ENCODE measurements around the gene ENTR1.

The ENTR1 gene

DNA sequence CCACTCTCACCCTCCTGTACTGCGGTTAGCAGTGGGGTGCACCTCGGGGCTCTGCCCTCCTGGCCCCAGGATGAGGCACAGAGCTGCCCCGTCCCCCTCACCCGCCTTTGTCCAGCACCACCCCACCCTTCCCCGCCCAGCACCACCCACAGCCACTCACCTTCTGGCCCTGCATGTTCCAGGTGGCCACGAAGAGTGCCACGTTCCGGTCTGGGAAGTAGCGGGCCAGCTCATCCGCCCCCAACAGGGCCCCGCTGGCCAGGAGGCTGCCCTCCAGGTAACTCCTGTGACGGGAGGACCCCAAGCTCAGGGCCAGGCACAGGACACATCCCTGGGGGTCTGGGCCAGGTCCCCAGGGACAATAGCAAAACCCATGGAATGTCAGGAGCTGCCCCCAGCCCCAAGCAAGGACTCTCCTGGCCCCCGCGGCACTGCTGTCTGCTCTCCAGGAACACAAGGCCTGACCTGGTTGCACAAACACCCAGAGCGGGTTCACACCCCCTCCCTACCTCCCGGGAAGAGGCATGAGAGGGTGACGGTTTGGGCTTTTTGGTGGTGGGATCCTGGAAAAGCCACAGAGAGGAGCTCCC, 24.3 kb upstream of the ENTR1 start:
- no peak for DNase-seq (ENCODE audit: extremely low spot score)
- ChIA-PET CTCF (no interaction called here), POLR2A (interaction anchor here (1.1 kb wide), 1 partner anchor 24 kb away, joined by 3 read pairs; the partner anchor contains the start of genes ENTR1 and PMPCA)
- no peak for TF ChIP-seq LEF1 (IDR thresholded peaks at IDR 0.05; ENCODE audit: borderline replicate concordance)
- TF ChIP-seq FOXM1 (IDR thresholded peaks at IDR 0.05; ENCODE audit: borderline replicate concordance): no peak
- no peak for TF ChIP-seq ELF4 (IDR thresholded peaks at IDR 0.05)
- no peak for TF ChIP-seq FOXK2 (IDR thresholded peaks at IDR 0.05)
- TF ChIP-seq SUZ12 (IDR thresholded peaks at IDR 0.05): no peak

GRCh38 chr9:136433849-136434579, 23.6 kb upstream of the ENTR1 start:
- TF ChIP-seq, protein P1, sequence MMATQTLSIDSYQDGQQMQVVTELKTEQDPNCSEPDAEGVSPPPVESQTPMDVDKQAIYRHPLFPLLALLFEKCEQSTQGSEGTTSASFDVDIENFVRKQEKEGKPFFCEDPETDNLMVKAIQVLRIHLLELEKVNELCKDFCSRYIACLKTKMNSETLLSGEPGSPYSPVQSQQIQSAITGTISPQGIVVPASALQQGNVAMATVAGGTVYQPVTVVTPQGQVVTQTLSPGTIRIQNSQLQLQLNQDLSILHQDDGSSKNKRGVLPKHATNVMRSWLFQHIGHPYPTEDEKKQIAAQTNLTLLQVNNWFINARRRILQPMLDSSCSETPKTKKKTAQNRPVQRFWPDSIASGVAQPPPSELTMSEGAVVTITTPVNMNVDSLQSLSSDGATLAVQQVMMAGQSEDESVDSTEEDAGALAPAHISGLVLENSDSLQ (IDR thresholded peaks at IDR 0.05): no peak
- TF ChIP-seq BHLHE40 (IDR thresholded peaks at IDR 0.05; ENCODE audit: borderline replicate concordance): no peak
- TF ChIP-seq FOXK2 (IDR thresholded peaks at IDR 0.05): no peak
- no peak for TF ChIP-seq CTBP1 (IDR thresholded peaks at IDR 0.05; ENCODE audit: borderline replicate concordance)
- TF ChIP-seq FOXM1 (IDR thresholded peaks at IDR 0.05; ENCODE audit: borderline replicate concordance): no peak
- no peak for TF ChIP-seq ARNT (IDR thresholded peaks at IDR 0.05)
- TF ChIP-seq SUZ12 (IDR thresholded peaks at IDR 0.05): no peak
- no peak for TF ChIP-seq FOXA1 (IDR thresholded peaks at IDR 0.05)
- no peak for TF ChIP-seq HDGF (IDR thresholded peaks at IDR 0.05; ENCODE audit: borderline replicate concordance)
- TF ChIP-seq ZNF384 (IDR thresholded peaks at IDR 0.05): no peak
- TF ChIP-seq NFRKB (IDR thresholded peaks at IDR 0.05): no peak
- TF ChIP-seq SP1 (IDR thresholded peaks at IDR 0.05): no peak
- TF ChIP-seq ELF4 (IDR thresholded peaks at IDR 0.05): no peak
- TF ChIP-seq L3MBTL2 (conservative IDR thresholded peaks at IDR 0.05): no peak
- TF ChIP-seq TARDBP (IDR thresholded peaks at IDR 0.05): no peak
- TF ChIP-seq LEF1 (IDR thresholded peaks at IDR 0.05; ENCODE audit: borderline replicate concordance): no peak
- CTCF ChIA-PET: no interaction called here
- no peak for DNase-seq (ENCODE audit: extremely low spot score)
- POLR2A ChIA-PET: no interaction called here

GRCh38 chr9:136433043-136433715, 22.8 kb upstream of the ENTR1 start:
- TF ChIP-seq FOXK2 (IDR thresholded peaks at IDR 0.05) (no peak), CTBP1 (IDR thresholded peaks at IDR 0.05; ENCODE audit: borderline replicate concordance) (no peak), TARDBP (IDR thresholded peaks at IDR 0.05) (no peak), FOXA1 (IDR thresholded peaks at IDR 0.05) (no peak), NFRKB (IDR thresholded peaks at IDR 0.05) (no peak), SUZ12 (IDR thresholded peaks at IDR 0.05) (no peak), L3MBTL2 (conservative IDR thresholded peaks at IDR 0.05) (no peak), BHLHE40 (IDR thresholded peaks at IDR 0.05; ENCODE audit: borderline replicate concordance) (no peak), SP1 (IDR thresholded peaks at IDR 0.05) (no peak), LEF1 (IDR thresholded peaks at IDR 0.05; ENCODE audit: borderline replicate concordance) (no peak), ZNF384 (IDR thresholded peaks at IDR 0.05) (no peak), FOXM1 (IDR thresholded peaks at IDR 0.05; ENCODE audit: borderline replicate concordance) (no peak), ELF4 (IDR thresholded peaks at IDR 0.05) (no peak), HDGF (IDR thresholded peaks at IDR 0.05; ENCODE audit: borderline replicate concordance) (no peak), ARNT (IDR thresholded peaks at IDR 0.05) (no peak)
- TF ChIP-seq, protein P1 (IDR thresholded peaks at IDR 0.05): no peak
- ChIA-PET CTCF (no interaction called here), POLR2A (no interaction called here)
- DNase-seq (ENCODE audit: extremely low spot score): no peak

GRCh38 chr9:136432591-136432990, 22.2 kb upstream of the ENTR1 start:
- TF ChIP-seq FOXM1 (IDR thresholded peaks at IDR 0.05; ENCODE audit: borderline replicate concordance) (no peak), LEF1 (IDR thresholded peaks at IDR 0.05; ENCODE audit: borderline replicate concordance) (no peak), ELF4 (IDR thresholded peaks at IDR 0.05) (no peak)
- DNase-seq (ENCODE audit: extremely low spot score): no peak
- ChIA-PET POLR2A (no interaction called here), CTCF (no interaction called here)

DNA sequence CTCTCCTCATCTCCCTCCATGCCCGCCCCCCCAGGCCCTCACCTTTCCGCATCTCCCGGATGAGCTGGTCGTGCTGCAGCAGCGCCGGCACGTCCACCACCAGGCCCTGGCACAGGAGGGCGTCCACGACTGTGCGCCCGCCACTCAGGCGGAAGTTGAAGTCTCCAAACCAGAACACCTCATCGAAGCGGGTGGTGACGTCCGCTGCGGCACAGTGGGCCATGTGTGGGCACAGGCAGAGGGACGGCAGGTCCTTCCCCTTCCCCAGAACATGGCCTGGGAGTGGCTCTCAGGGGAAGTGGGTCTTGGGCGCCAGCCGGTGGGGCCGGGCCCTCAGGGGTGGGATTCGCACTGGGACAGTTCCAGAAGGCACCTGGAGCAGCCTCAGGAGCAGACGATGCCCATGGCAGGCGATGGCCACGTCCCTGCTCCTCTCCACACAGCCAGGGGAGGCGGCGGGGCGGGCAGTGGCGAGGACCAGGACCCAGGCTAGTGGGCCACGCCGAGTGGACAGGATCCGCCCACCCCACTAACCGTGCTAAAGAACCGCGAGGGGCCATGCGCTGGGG, 21.5 kb upstream of the ENTR1 start:
- no peak for DNase-seq (ENCODE audit: extremely low spot score)
- CTCF ChIA-PET: no interaction called here
- POLR2A ChIA-PET: no interaction called here
- TF ChIP-seq ARNT (IDR thresholded peaks at IDR 0.05) (no peak), TARDBP (IDR thresholded peaks at IDR 0.05) (no peak), ELF4 (IDR thresholded peaks at IDR 0.05) (no peak), CTBP1 (IDR thresholded peaks at IDR 0.05; ENCODE audit: borderline replicate concordance) (no peak), HDGF (IDR thresholded peaks at IDR 0.05; ENCODE audit: borderline replicate concordance) (no peak), ZNF384 (IDR thresholded peaks at IDR 0.05) (no peak), FOXK2 (IDR thresholded peaks at IDR 0.05) (no peak)

GRCh38 chr9:136430588-136431234, 20.3 kb upstream of the ENTR1 start:
- ChIA-PET CTCF (no interaction called here), POLR2A (no interaction called here)
- TF ChIP-seq ZNF384 (IDR thresholded peaks at IDR 0.05): no peak
- TF ChIP-seq CTBP1 (IDR thresholded peaks at IDR 0.05; ENCODE audit: borderline replicate concordance): no peak
- no peak for TF ChIP-seq FOXM1 (IDR thresholded peaks at IDR 0.05; ENCODE audit: borderline replicate concordance)
- TF ChIP-seq SP1 (IDR thresholded peaks at IDR 0.05): no peak
- TF ChIP-seq NFRKB (IDR thresholded peaks at IDR 0.05): no peak
- TF ChIP-seq ARNT (IDR thresholded peaks at IDR 0.05): no peak
- no peak for TF ChIP-seq FOXA1 (IDR thresholded peaks at IDR 0.05)
- TF ChIP-seq LEF1 (IDR thresholded peaks at IDR 0.05; ENCODE audit: borderline replicate concordance): no peak
- TF ChIP-seq FOXK2 (IDR thresholded peaks at IDR 0.05): no peak
- no peak for TF ChIP-seq TARDBP (IDR thresholded peaks at IDR 0.05)
- TF ChIP-seq L3MBTL2 (conservative IDR thresholded peaks at IDR 0.05): no peak
- TF ChIP-seq ELF4 (IDR thresholded peaks at IDR 0.05): no peak
- TF ChIP-seq, protein P1 (IDR thresholded peaks at IDR 0.05): no peak
- TF ChIP-seq BHLHE40 (IDR thresholded peaks at IDR 0.05; ENCODE audit: borderline replicate concordance): no peak
- no peak for TF ChIP-seq HDGF (IDR thresholded peaks at IDR 0.05; ENCODE audit: borderline replicate concordance)
- no peak for DNase-seq (ENCODE audit: extremely low spot score)

Data from HEK293T (cell line).